Neutrophil (primary cell): ENCODE data around the gene SUSD1.

Experiments used
- H3K27ac ChIP-seq: fragments of 200-600 bp; sonication (generic); 2 replicates; pipeline ENCODE4 v1.5.1; 2016; ENCODE audit warnings: mild to moderate bottlenecking, moderate library complexity
- H3K27me3 ChIP-seq: fragments of 200-600 bp; sonication (generic); 2 replicates; pipeline ENCODE4 v1.6.0; 2016; ENCODE audit warnings: mild to moderate bottlenecking
- H3K36me3 ChIP-seq: fragments of 200-600 bp; sonication (generic); 2 replicates; pipeline ENCODE4 v1.5.1; 2017
- H3K4me1 ChIP-seq, 2 experiments: fragments of 200-600 bp in 1 of 2; sonication (generic) in 1 of 2; 1 replicate in 1 of 2; 2 replicates in 1 of 2; pipeline versions ENCODE4 v1.5.1 to v1.6.1; 2013 to 2016; ENCODE audit warnings: low read depth in 1 of 2, low read length in 1 of 2, mild to moderate bottlenecking in 1 of 2, moderate library complexity in 1 of 2; ENCODE audit not compliant: control insufficient read depth in 1 of 2, insufficient read depth in 1 of 2
- H3K4me3 ChIP-seq, 2 experiments: fragments of 200-600 bp in 1 of 2; sonication (generic) in 1 of 2; 1 replicate in 1 of 2; 2 replicates in 1 of 2; pipeline ENCODE4 v1.5.1; 2013 to 2016; ENCODE audit warnings: low read depth in 1 of 2, low read length in 1 of 2, mild to moderate bottlenecking in 1 of 2, moderate library complexity in 1 of 2
- H3K9me3 ChIP-seq: fragments of 200-600 bp; sonication (generic); 2 replicates; pipeline ENCODE4 v1.5.1; 2016
- TF ChIP-seq, protein P1 (sequence below): fragments of 200-600 bp; sonication (generic); IDR thresholded peaks from 2 replicates; pipeline ENCODE4 v1.5.1; 2016; ENCODE audit warnings: antibody characterized with exemption

The SUSD1 gene

GRCh38 chr9:112188884-112189283, 13.8 kb upstream of the SUSD1 start:
- TF ChIP-seq, protein P1, sequence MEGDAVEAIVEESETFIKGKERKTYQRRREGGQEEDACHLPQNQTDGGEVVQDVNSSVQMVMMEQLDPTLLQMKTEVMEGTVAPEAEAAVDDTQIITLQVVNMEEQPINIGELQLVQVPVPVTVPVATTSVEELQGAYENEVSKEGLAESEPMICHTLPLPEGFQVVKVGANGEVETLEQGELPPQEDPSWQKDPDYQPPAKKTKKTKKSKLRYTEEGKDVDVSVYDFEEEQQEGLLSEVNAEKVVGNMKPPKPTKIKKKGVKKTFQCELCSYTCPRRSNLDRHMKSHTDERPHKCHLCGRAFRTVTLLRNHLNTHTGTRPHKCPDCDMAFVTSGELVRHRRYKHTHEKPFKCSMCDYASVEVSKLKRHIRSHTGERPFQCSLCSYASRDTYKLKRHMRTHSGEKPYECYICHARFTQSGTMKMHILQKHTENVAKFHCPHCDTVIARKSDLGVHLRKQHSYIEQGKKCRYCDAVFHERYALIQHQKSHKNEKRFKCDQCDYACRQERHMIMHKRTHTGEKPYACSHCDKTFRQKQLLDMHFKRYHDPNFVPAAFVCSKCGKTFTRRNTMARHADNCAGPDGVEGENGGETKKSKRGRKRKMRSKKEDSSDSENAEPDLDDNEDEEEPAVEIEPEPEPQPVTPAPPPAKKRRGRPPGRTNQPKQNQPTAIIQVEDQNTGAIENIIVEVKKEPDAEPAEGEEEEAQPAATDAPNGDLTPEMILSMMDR: no peak
- no peak overlapping the region for H3K27ac ChIP-seq
- H3K9me3 ChIP-seq: no peaks in the 10 kb centered on the region
- H3K36me3 ChIP-seq: no peaks in the 10 kb centered on the region
- no peaks in the 10 kb centered on the region for H3K27me3 ChIP-seq
- H3K4me3 ChIP-seq: no peak overlapping the region
- no peaks in the 10 kb centered on the region for H3K4me1 ChIP-seq

GRCh38 chr9:112187404-112187803, 12.3 kb upstream of the SUSD1 start:
- no peak overlapping the region for H3K4me3 ChIP-seq

DNA sequence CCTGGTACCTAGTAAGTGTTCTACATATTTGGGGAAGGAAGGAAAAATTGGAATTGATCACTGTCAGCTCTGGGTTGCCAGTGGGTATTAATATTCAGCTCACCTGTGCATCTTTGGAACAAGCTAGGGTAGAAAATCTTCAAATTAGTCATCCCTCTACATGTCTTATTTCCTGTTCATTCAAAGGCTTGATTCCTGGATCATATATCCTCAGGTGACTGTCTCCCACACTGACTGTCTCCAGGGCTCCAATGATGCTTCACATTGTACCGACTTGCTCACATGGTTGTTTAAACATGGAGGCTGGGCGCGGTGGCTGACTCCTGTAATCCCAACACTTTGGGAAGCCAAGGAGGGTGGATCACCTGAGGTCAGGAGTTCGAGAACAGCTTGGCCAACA, 11.6 kb upstream of the SUSD1 start:
- TF ChIP-seq, protein P1: no peak
- no peak overlapping the region for H3K4me3 ChIP-seq
- H3K27me3 ChIP-seq: no peaks in the 10 kb centered on the region
- H3K36me3 ChIP-seq: no peaks in the 10 kb centered on the region
- no peak overlapping the region for H3K27ac ChIP-seq
- H3K4me1 ChIP-seq: no peaks in the 10 kb centered on the region
- no peaks in the 10 kb centered on the region for H3K9me3 ChIP-seq

More at GRCh38 chr9:112187404-112187803, 12.3 kb upstream of the SUSD1 start:
- TF ChIP-seq, protein P1: no peak
- no peaks in the 10 kb centered on the region for H3K36me3 ChIP-seq
- no peaks in the 10 kb centered on the region for H3K9me3 ChIP-seq
- H3K27ac ChIP-seq: no peak overlapping the region
- no peaks in the 10 kb centered on the region for H3K4me1 ChIP-seq
- H3K27me3 ChIP-seq: no peaks in the 10 kb centered on the region

GRCh38 chr9:112184946-112185345, 9.8 kb upstream of the SUSD1 start:
- Histone ChIP-seq H3K27ac (no peak overlapping the region), H3K36me3 (no peaks in the 10 kb centered on the region), H3K9me3 (no peaks in the 10 kb centered on the region), H3K27me3 (no peaks in the 10 kb centered on the region), H3K4me1 (peaks cover 15% of the 10 kb centered on the region in 2 experiments), H3K4me3 (no peak overlapping the region)
- TF ChIP-seq, protein P1: no peak

GRCh38 chr9:112184221-112184620, 9.1 kb upstream of the SUSD1 start:
- Histone ChIP-seq H3K27me3 (no peaks in the 10 kb centered on the region), H3K4me1 (peaks cover 19 to 20% of the 10 kb centered on the region in 2 experiments), H3K36me3 (no peaks in the 10 kb centered on the region), H3K4me3 (no peak overlapping the region), H3K27ac (no peak overlapping the region), H3K9me3 (no peaks in the 10 kb centered on the region)
- TF ChIP-seq, protein P1: no peak

DNA sequence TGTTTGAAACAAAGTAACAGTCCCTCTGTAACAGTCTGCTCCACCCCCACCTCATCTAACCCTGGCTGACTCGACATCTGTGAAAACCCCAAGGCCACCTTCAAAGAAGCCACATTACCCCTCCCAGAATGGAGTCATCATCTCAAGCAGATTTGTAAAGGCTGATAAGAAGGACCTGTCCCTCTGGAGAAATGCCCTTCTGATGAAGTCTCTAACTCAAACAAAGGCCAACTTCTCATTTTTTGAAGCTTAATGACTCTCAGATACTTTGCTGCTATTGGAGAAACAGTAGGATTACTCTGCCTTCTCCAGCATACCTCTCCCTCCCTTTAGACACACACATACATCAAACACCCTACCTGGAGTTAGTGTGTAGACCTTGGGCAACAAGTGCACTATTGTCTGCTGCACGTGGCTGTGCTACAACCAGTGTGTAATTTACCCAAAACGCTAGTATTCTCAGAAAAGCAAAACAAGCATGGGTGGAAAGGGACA, 5.3 kb upstream of the SUSD1 start:
- Histone ChIP-seq H3K27me3 (no peaks in the 10 kb centered on the region), H3K9me3 (no peaks in the 10 kb centered on the region), H3K36me3 (no peaks in the 10 kb centered on the region), H3K4me1 (peaks cover 21 to 27% of the 10 kb centered on the region in 2 experiments), H3K27ac (peak overlapping the region; percentile 63), H3K4me3 (no peak overlapping the region)
- TF ChIP-seq, protein P1: no peak
